Islet of Langerhans (tissue), 1 donor: Measurements from ENCODE around the gene RASGRP1.

Experiments used
- FAIRE-seq: peaks from one replicate; lab custom pipeline; 2011; peaks lifted over from hg19 to GRCh38; lab: Jason Lieb, UNC

Gene RASGRP1

DNA sequence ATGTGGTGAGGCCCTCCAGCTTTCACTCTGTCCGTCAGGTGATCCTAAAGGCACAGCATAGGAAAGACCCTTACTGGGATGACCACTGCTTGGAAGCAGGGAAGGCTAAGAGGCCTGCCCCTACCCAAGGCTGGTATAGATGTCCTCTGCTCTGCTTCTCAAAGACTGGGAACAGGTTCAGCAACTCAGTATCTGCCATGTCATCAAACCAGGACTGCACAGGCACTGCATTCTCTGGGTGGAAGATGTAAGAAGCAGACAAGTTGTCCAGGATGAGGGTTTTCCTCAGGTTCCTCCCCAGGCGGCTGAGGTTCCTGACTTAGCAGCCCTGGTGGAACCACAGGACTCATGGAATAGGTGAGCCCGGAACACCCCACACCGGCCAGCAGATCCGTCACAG, 106.0 kb downstream of the RASGRP1 start:
- FAIRE-seq: no peak

- no peak for FAIRE-seq
These were observed 109.5 kb downstream of the RASGRP1 start for GRCh38 chr15:38455092-38455491.

GRCh38 chr15:38454696-38455090, 109.9 kb downstream of the RASGRP1 start:
- FAIRE-seq: no peak

GRCh38 chr15:38453971-38454695, 110.5 kb downstream of the RASGRP1 start, which contains the start of gene FAM98B:
Gene FAM98B, plus strand, starts transcription at chr15:38454127. Its CDS starts 35 bp downstream, at chr15:38454162.
- no peak for FAIRE-seq

- FAIRE-seq: no peak
These were observed 123.5 kb downstream of the RASGRP1 start for GRCh38 chr15:38441130-38441519.

GRCh38 chr15:38440353-38441129, 124.1 kb downstream of the RASGRP1 start:
- peak; percentile 97 for FAIRE-seq
